Epithelial cell of proximal tubule (primary cell): ENCODE measurements around the gene ADAM8. TPM values are rescaled to one million over a fixed set of nuclear protein-coding genes. Genes with fewer than 3 reads are reported as not detected.

Experiments
- DNase-seq: peaks from one replicate; pipeline ENCODE4 v3.0.0-alpha.2; 2011; ENCODE audit warnings: low read depth
- H3K4me3 ChIP-seq: 2 replicates; pipeline ENCODE4 v1.5.1; 2011; ENCODE audit warnings: low read depth, mild to moderate bottlenecking, low read length
- CTCF ChIP-seq: conservative IDR thresholded peaks from 2 replicates; pipeline ENCODE4 v1.5.1; 2012; ENCODE audit warnings: low read depth, mild to moderate bottlenecking, low read length
- total RNA-seq: library from RNA; depleted of rRNA; stranded (reverse); fragments of >200 nt; gene quantifications from 2 replicates; pipeline ENCODE4 v1.2.3, GENCODE V29; 2015

Gene ADAM8
- total RNA-seq, 1 donor from 2014 or later, result 52.6 TPM

- no peak for TF ChIP-seq CTCF
Observed at GRCh38 chr10:133261726-133262325, 14.8 kb downstream of the ADAM8 start.

GRCh38 chr10:133260895-133261725 lies 15.6 kb downstream of the ADAM8 start:
- DNase-seq, result no peak
- H3K4me3 ChIP-seq, result peak overlapping the region; percentile 68

More at GRCh38 chr10:133261726-133262325, 14.8 kb downstream of the ADAM8 start:
- no peak for DNase-seq
- H3K4me3 ChIP-seq, result peak overlapping the region; percentile 68

GRCh38 chr10:133259602-133259989 lies 17.1 kb downstream of the ADAM8 start:
- no peak for DNase-seq
- TF ChIP-seq CTCF, result no peak
- no peak overlapping the region for H3K4me3 ChIP-seq

More at GRCh38 chr10:133260895-133261725, 15.6 kb downstream of the ADAM8 start:
- no peak for TF ChIP-seq CTCF

GRCh38 chr10:133258818-133259601 lies 17.7 kb downstream of the ADAM8 start:
- no peak for TF ChIP-seq CTCF
- peak; percentile 80 for DNase-seq
- H3K4me3 ChIP-seq, result no peak overlapping the region

- no peak for DNase-seq
- no peak for TF ChIP-seq CTCF
- no peak overlapping the region for H3K4me3 ChIP-seq
Observed at GRCh38 chr10:133258066-133258817, 18.4 kb downstream of the ADAM8 start.

- H3K4me3 ChIP-seq, result peak overlapping the region; percentile 45
- TF ChIP-seq CTCF, result peak; percentile 53
- DNase-seq, result no peak
Observed at GRCh38 chr10:133257489-133258065, 19.1 kb downstream of the ADAM8 start.
